Activated CD4-positive, alpha-beta T cell treated with anti-CD3 and anti-CD28 coated beads for 1 hour (primary cell): ENCODE data around the gene TIGD2.

Experiments
- DNase-seq: peaks from one replicate; pipeline ENCODE4 v3.0.0-alpha.2; 2020

Gene TIGD2

GRCh38 chr4:89164400-89164799 is 53.1 kb downstream of the TIGD2 start:
- DNase-seq = no peak
